Fibroblast of gingiva (primary cell): ENCODE results near the gene HSFX1.

Source experiments
- DNase-seq: peaks from one replicate; pipeline ENCODE4 v3.0.0-alpha.2; 2011; ENCODE audit warnings: low read depth

Gene HSFX1

DNA sequence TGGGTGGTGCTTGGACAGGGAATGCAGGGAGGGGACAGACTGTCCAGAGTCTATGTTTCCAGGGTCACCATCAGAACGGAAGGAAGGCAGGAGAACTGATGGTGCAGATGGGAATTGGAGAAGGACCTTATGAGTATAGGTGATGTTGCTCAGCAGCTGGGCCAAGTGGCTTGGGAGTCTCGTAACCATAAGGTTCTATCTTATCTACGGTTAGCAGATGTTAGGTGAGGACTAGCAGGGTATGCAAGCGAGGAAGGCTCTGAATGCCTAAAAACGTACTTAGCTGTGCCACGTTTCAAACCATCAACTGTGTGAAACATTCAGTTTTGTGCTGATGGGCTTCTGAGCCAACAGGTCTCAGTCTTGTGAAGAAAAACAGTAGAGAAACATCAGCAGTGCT is 30.2 kb downstream of the HSFX1 start:
- no peak for DNase-seq

DNA sequence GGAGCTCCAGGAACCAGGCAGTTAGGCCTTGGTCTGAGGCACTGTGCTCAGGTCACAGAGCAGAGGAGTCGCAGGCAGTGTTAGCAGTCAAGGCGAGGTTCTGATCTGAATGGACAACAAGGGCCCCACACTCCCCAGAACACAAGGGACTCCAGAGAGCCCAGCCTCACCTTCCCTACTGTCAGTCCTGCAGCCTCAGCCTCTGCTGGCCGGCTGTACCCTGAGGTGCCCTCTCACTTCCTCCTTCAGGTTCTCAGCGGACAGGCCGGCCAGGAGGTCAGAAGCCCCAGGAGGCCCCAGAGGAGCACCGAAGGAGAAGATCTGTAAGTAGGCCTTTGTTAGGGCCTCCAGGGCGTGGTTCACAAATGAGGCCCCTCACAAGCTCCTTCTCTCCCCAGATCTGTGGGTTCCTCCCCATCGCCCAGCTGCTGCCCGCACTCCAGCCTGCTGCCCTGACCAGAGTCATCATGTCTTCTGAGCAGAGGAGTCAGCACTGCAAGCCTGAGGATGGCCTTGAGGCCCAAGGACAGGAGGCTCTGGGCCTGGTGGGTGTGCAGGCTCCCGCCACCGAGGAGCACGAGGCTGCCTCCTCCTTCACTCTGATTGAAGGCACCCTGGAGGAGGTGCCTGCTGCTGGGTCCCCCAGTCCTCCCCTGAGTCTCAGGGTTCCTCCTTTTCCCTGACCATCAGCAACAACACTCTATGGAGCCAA is 34.0 kb downstream of the HSFX1 start:
- DNase-seq: no peak

DNA sequence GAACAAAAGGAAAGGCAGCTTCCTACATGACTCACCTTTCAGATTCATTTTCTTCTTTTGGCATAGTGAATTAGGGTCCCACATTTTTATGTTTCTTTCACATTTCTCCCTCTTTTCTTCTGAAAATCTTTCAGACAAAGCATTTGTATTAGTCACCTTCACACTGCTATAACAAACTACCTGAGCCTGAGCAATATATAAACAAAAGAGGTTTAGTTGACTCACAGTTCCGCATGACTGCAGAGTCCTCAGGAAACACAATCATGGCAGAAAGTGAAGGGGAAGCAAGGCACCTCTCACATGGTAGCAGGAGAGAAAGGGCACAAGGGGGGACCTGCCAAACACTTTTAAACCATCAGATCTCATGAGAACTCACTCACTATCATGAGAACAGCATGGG is 44.8 kb downstream of the HSFX1 start:
- no peak for DNase-seq

DNA sequence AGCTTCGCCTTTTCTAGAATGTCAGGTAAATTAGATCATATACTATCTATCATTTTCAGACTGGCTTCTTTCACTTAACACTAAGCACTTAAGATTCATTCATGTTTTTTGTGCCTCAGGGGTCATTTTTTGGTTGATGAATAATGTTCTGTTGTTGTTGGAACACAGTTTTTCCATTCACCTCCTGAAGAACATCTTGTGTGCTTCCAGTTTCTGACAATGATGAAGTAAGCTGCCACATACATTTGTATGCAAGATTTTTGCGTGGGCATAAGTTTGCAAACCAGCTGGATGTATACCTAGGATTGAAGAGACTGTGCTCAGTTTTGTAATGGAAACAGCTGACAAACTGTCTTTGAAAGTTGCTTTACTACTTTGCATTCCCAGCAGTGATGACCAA is 45.5 kb downstream of the HSFX1 start:
- no peak for DNase-seq

DNA sequence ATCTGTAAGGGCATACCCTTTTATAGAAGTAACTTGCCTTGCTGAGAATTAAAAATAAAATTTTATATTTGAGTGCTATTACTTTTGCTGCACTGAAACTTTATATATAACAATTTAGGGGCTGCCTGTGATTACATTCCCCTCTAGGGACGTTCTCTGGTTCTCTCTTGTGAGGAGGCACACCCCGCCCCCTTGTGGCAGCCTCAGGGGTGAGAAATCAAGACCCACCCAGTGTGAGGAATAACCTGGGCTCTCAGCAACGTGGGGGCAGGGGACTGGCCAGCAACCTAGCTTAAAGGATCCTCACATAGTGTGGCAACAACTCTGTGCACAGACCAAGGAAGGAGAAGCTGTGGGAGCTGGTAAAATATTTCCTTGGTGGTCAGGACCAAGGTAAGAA is 51.6 kb downstream of the HSFX1 start:
- DNase-seq: no peak
